ENCODE measurements around the gene USP7.

Gene USP7

DNA sequence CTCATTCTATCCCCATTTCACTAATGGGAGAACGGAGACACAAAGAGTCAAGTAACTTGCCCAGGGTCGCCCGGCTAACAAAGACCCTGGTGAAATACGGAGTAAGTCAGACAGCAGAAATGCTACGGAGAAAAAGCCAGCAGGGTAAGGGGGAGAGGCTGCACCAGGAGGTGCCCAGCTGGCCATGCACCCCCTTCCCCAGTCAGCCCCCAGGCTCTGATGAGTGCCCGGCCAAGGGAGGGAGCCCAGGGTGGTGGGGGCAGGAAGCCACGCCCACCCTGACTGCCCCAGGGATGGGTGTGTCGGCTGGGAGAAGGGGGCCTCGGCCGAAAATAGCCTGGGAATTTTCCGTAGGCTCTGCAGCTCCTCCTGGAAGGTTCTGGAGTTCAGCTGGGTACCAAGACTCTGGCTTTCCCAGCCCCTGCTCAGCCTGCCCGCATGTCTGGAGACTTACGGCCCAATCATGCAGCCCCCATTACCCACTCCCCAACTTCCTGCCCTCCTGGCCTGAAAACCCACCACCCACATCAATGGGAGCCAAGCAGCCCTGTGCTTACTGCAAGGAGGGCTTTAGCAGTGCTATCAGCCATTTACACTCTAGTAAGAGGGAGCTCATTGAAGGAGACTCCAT lies 99.1 kb downstream of the USP7 start:
- TF ChIP-seq, protein P1, sequence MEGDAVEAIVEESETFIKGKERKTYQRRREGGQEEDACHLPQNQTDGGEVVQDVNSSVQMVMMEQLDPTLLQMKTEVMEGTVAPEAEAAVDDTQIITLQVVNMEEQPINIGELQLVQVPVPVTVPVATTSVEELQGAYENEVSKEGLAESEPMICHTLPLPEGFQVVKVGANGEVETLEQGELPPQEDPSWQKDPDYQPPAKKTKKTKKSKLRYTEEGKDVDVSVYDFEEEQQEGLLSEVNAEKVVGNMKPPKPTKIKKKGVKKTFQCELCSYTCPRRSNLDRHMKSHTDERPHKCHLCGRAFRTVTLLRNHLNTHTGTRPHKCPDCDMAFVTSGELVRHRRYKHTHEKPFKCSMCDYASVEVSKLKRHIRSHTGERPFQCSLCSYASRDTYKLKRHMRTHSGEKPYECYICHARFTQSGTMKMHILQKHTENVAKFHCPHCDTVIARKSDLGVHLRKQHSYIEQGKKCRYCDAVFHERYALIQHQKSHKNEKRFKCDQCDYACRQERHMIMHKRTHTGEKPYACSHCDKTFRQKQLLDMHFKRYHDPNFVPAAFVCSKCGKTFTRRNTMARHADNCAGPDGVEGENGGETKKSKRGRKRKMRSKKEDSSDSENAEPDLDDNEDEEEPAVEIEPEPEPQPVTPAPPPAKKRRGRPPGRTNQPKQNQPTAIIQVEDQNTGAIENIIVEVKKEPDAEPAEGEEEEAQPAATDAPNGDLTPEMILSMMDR (conservative IDR thresholded peaks at IDR 0.05; ENCODE audit: low read depth, low read length): no peak
- no peak overlapping the region for H3K4me3 ChIP-seq (ENCODE audit: low read depth, low read length)
- DNase-seq (ENCODE audit: low read depth): no peak

DNA sequence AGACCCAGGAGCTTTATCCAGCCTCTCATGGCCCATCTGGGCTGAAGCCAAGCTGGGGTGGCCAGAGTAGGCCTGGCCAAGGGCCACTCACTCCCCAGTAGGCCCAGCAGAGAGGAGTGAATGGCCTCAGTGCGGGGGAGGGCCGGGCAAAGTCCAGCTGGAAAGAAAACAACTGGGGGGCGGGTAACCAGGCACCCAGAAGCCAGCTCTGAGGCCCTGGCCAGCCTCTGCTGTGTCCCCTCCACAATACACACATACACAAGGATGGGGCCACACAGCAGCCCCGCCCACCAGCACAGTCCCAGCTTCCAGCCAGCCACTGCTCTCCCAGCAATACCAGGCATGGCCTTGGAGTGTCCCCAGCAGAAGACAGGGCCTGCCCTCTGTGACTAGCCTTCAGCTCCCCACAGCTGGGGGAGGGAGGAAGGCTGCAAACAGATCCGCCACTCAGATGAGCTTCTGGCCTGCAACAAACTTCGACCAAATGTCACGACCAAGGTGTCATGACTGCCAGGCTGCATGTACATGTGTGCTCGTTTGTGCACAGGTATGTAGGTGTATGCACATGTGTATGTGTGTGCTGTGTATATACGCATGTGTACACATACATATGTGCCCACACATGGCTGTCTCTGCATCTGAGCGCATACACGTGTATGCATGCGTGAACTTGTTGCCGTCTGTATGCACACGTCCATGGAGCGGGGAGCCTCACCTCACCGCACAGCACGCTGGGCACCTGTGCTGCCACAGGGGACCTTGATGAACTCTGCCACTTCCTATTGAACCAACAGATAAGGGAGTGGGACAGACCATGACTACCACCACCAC lies 99.9 kb downstream of the USP7 start:
- DNase-seq (ENCODE audit: low read depth): no peak
- TF ChIP-seq, protein P1 (conservative IDR thresholded peaks at IDR 0.05; ENCODE audit: low read depth, low read length): no peak
- H3K4me3 ChIP-seq (ENCODE audit: low read depth, low read length): no peak overlapping the region

DNA sequence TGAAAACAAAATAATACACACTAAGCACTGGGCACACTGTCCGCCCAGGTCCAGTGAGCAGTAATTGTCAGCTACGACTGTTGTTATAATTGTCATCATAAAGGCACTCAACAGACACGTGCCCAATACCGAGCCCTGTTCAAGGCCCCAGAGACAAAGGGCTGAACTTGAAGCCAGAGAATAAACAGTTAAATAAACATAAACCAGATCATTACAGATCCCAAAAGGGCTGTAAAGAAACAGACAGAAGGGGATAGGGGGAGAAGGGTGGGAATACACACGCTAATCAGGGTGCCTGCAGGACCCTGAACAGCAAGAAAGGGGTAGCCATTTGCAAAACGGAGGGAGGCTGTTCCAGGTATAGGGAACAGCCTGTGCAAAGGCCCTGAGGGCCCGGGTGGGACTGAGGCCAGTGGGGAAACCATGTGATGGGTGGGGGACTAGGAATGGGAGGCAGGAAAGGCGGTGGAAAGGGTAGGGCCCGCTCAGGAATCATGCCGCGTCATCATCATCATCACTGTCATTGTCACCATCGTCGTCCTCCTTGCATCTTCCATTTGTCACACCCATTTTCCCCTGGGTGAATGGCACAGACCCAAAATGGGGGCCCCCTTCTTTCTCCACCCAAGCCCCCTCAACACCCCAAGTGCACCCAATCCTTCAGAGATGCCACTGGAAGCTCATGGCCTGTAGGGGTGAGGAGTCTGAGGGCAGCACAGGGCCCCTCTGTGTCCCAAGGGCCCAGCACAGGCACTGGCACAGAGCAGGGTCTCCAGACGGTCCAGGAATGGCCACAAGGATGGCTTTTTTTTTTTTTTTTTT lies 101.2 kb downstream of the USP7 start:
- no peak for DNase-seq (ENCODE audit: low read depth)
- TF ChIP-seq, protein P1 (conservative IDR thresholded peaks at IDR 0.05; ENCODE audit: low read depth, low read length): no peak
- no peak overlapping the region for H3K4me3 ChIP-seq (ENCODE audit: low read depth, low read length)

DNA sequence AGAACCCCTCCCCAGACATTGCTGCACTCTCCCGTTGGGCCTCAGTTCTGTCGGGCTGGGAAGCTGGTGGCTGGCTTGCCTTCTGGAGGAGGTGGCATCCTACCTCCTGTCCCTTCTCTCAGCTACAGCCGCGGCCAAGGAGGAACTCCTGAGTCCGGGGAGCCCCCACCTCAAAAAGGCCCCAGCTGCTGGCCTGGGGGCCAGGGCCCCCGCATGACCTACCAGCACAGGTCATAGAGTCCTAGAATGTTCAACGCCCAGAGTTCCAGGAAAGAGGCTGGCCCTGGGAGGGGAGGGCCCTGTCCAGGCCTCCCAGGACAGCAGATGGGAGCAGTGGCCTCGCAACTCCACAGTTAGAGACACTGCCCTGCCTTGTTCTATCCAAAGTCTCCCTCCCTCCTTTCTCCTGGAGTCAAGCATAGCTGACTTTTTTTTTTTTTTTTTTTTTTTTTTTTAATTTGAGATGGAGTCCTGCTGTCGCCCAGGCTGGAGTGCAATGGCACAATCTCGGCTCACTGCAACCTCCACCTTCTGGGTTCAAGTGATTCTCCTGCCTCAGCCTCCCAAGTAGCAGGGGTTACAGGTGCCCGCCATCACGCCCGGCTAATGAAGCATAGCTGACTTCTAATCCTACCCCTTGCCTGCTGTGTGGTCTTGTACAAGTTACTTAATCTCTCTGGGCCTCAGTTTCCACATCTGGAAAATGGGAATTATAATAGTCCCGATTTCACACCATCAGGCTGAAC lies 102.0 kb downstream of the USP7 start:
- H3K4me3 ChIP-seq (ENCODE audit: low read depth, low read length): no peak overlapping the region
- DNase-seq (ENCODE audit: low read depth): no peak
- TF ChIP-seq, protein P1 (conservative IDR thresholded peaks at IDR 0.05; ENCODE audit: low read depth, low read length): no peak

DNA sequence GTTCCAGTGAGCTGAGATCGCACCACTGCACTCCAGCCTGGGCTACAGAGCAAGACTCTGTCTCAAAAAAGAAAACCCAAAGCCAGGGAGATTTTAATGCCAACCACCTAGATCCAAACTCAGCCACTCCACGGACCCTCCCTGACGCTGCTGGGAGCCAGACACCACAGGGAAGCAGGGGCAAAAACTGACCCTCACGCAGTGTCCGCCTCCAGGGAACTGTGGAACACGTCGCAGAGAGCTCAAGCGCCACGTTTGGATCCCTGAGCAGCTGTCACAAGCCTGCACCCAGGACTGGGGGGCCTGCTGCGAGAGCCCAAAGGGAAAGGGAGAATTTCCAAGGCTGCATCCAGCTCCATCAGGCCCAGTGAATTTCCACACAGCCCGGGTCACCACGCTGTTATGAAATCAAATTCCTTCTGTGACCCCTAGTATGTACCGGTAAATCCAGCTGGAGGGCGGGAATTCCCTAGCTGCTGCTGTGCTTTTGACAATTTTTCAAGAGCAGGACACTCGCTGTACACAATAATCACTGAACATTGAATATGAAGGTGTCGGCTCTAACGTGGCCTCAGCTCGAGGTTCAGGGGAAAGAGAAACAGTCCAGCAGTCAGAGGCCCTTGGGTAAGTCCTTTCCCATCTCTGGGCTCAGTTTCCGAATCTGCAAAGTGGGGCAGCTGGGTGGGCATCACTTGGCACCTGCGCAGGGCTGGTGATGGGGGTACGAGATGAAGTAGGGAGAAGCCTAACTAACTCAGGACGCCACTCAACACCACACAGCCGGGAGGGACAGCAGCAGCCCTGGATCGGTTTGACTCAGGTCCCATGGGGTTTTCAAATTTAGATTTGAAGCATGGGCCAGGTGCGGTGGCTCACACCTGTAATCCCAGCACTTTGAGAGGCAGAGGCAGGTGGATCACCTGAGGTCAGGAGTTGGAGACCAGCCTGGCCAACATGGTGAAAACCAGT lies 103.5 kb downstream of the USP7 start:
- TF ChIP-seq, protein P1 (conservative IDR thresholded peaks at IDR 0.05; ENCODE audit: low read depth, low read length): no peak
- DNase-seq (ENCODE audit: low read depth): peak; percentile 91
- H3K4me3 ChIP-seq (ENCODE audit: low read depth, low read length): peak overlapping the region; percentile 3

Data from choroid plexus epithelial cell (primary cell).